Central memory CD8-positive, alpha-beta T cell (primary cell): ENCODE results near the gene P4HTM.
"Not testable (repeated sequence)": the region's sequence is repeated elsewhere in the genome, so short reads cannot be mapped to it uniquely, and the experiment has no call there.

Source experiments
- ATAC-seq: fragments of 150-1000 bp; cut with Tn5 transposase; replicated peaks from 2 replicates; pipeline ENCODE4 v1.10.0; 2022; ENCODE audit warnings: mild to moderate bottlenecking, moderate FRiP score, moderate number of reproducible peaks; ENCODE audit not compliant: poor library complexity, severe bottlenecking; ENCODE audit errors: extremely low read depth
- DNase-seq, 2 donors: peaks; one replicate each; pipeline ENCODE4 v3.0.0; 2021; ENCODE audit warnings: low spot score in 2 of 2
- H3K27ac Mint-ChIP-seq: one replicate; pipeline ENCODE4 v1.8.0; 2022; ENCODE audit warnings: low read depth, mild to moderate bottlenecking, moderate library complexity, mixed read lengths
- H3K27me3 Mint-ChIP-seq: one replicate; pipeline ENCODE4 v1.8.0; 2022; ENCODE audit warnings: mixed read lengths
- H3K36me3 Mint-ChIP-seq: one replicate; pipeline ENCODE4 v1.8.0; 2022; ENCODE audit warnings: mild to moderate bottlenecking, moderate library complexity, mixed read lengths; ENCODE audit not compliant: insufficient read depth
- H3K4me1 Mint-ChIP-seq: one replicate; pipeline ENCODE4 v1.8.0; 2022; ENCODE audit warnings: mixed read lengths
- H3K4me3 Mint-ChIP-seq: one replicate; pipeline ENCODE4 v1.8.0; 2022; ENCODE audit warnings: mild to moderate bottlenecking, moderate library complexity, mixed read lengths
- H3K9me3 Mint-ChIP-seq: one replicate; pipeline ENCODE4 v1.8.0; 2022; ENCODE audit warnings: mixed read lengths

Gene P4HTM

DNA sequence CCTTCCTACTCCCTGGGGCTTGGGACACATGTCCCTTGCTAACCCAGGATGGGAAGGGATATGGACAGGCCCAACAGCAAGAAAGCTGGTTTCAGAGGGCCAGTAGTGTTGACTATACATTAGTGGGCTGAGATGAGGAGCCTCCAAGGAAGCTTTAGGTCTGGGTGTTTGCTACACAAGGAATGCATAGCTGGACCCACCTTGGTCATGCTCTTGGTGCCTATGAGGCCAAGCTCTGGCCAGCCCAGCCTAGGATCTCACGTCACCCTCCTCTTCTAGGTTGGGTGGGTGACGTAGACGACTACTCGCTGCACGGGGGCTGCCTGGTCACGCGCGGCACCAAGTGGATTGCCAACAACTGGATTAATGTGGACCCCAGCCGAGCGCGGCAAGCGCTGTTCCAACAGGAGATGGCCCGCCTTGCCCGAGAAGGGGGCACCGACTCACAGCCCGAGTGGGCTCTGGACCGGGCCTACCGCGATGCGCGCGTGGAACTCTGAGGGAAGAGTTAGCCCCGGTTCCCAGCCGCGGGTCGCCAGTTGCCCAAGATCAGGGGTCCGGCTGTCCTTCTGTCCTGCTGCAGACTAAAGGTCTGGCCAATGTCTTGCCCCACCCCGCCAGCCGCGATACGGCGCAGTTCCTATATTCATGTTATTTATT is 16.5 kb downstream of the P4HTM start:
- Mint-ChIP-seq H3K4me1 (peaks cover 26% of the 10 kb centered on the region), H3K9me3 (no peaks in the 10 kb centered on the region), H3K4me3 (peak overlapping the region; percentile 99), H3K27ac (peak overlapping the region; percentile 97), H3K27me3 (no peaks in the 10 kb centered on the region), H3K36me3 (peaks cover 15% of the 10 kb centered on the region)
- DNase-seq (peak in 1 of 2 donors; percentile 29), ATAC-seq (no peak)

GRCh38 chr3:49007068-49007770 is 17.2 kb downstream of the P4HTM start, which contains the start of gene WDR6:
WDR6 (plus strand) TSS chr3:49007391; CDS start chr3:49007432, 41 bp downstream.
- no peaks in the 10 kb centered on the region for H3K9me3 Mint-ChIP-seq
- DNase-seq (peak; percentile 86 to 95), ATAC-seq (peak; percentile 96)
- H3K27ac Mint-ChIP-seq = peak within 1 kb of the TSS; percentile 97
- no peaks in the 10 kb centered on the region for H3K27me3 Mint-ChIP-seq
- peak within 1 kb of the TSS; percentile 99 for H3K4me3 Mint-ChIP-seq
- H3K4me1 Mint-ChIP-seq = peaks cover 26% of the 10 kb centered on the region
- H3K36me3 Mint-ChIP-seq = peaks cover 19% of the 10 kb centered on the region

DNA sequence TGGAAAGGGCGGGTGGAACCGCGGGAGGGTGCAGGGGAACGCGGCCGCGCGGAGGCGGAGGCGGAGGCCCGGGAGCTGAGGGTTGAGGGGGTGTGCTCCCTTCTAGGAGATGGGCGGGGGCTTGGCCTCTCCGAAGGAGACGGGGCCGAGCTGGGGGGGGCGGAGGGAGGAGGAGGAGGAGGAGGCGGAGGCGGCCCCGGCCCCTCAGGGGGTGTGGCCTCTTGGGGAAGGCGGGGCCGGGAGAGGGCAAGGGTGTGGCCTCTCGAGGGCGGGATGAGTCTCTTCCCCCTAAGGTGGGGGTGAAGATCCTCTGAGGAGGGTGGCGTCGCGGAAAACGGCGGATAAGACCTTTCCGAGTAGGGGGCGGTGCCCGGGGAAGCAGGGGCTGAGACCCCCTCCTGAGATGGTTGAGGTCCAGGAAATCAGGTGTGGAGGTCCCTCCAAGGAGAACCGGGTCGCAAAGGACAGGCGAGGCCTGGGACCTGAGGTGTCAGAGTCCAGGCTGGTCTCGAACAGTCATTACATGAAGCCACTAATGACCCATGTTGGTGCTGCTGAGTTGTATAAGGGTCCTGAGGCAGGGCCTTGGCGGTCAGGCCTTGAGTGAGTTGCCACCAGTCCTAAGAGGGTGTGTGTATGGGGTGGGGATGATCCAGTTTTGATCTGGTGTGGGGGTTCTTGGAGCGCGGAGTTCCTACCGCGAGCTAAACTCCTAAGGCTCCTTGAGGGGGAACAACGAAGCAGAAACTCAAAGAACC is 17.9 kb downstream of the P4HTM start:
- Mint-ChIP-seq H3K4me3 (peak overlapping the region; percentile 99), H3K4me1 (peaks cover 26% of the 10 kb centered on the region), H3K9me3 (no peaks in the 10 kb centered on the region), H3K27ac (peak overlapping the region; percentile 97), H3K36me3 (peaks cover 19% of the 10 kb centered on the region), H3K27me3 (no peaks in the 10 kb centered on the region)
- ATAC-seq (peak; percentile 47), DNase-seq (peak; percentile 68 to 69)

DNA sequence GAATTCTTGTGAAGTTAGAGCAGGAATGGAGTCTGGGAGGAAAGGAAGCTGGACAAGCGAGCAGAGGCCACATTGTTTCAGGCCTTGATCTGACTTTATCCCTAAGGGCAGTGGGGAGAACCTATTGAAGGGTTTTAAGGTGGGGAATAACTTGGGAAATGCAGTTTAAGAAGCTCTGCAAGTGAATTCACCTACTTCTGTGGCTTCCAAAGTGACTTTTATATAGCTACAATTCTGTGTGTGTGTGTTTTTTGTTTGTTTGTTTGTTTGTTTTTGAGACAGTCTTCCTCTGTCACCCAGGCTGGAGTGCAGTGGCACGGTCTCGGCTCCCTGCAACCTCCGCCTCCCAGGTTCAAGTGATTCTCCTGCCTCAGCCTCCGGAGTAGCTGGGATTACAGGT is 18.6 kb downstream of the P4HTM start:
- Mint-ChIP-seq H3K4me1 (peaks cover 30% of the 10 kb centered on the region), H3K27ac (peak overlapping the region; percentile 97), H3K36me3 (peaks cover 21% of the 10 kb centered on the region), H3K4me3 (peak overlapping the region; percentile 99)
- not testable (repeated sequence) for DNase-seq, ATAC-seq, H3K9me3 Mint-ChIP-seq, H3K27me3 Mint-ChIP-seq

DNA sequence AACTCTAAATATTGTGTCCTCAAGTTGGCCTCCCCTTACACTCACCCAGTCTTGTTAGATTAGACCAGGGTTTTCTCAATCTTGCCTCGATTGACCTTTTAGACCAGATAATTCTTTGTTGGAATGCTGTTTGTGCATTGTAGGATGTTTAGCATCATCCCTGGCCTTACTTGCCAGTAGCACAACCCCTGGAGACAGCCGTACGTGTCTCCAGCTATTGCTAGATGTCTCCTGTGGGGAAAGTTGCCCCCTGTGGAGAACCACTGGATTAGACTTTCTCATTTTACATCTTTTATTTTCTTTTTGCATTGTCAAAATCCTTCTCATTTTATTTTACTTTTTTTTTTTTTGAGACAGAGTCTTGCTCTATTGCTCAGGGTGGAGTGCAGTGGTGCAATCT is 19.4 kb downstream of the P4HTM start:
- Mint-ChIP-seq H3K27me3 (no peaks in the 10 kb centered on the region), H3K27ac (no peak overlapping the region), H3K36me3 (peaks cover 21% of the 10 kb centered on the region), H3K9me3 (no peaks in the 10 kb centered on the region), H3K4me3 (no peak overlapping the region), H3K4me1 (peaks cover 33% of the 10 kb centered on the region)
- no peak for DNase-seq
- ATAC-seq = no peak

GRCh38 chr3:49012441-49013017 is 22.5 kb downstream of the P4HTM start:
- H3K4me3 Mint-ChIP-seq = no peak overlapping the region
- peaks cover 30% of the 10 kb centered on the region for H3K4me1 Mint-ChIP-seq
- no peak overlapping the region for H3K27ac Mint-ChIP-seq
- peaks cover 29% of the 10 kb centered on the region for H3K36me3 Mint-ChIP-seq
- H3K27me3 Mint-ChIP-seq = no peaks in the 10 kb centered on the region
- H3K9me3 Mint-ChIP-seq = no peaks in the 10 kb centered on the region
- ATAC-seq = no peak
- DNase-seq = no peak

- Mint-ChIP-seq H3K27me3 (no peaks in the 10 kb centered on the region), H3K27ac (no peak overlapping the region), H3K36me3 (peaks cover 31% of the 10 kb centered on the region), H3K9me3 (no peaks in the 10 kb centered on the region), H3K4me3 (no peak overlapping the region), H3K4me1 (peaks cover 23% of the 10 kb centered on the region)
- no peak for ATAC-seq
- no peak for DNase-seq
Measured at GRCh38 chr3:49013113-49013737, 23.2 kb downstream of the P4HTM start.

GRCh38 chr3:49013738-49014660 is 24.0 kb downstream of the P4HTM start:
- no peaks in the 10 kb centered on the region for H3K9me3 Mint-ChIP-seq
- peaks cover 27% of the 10 kb centered on the region for H3K36me3 Mint-ChIP-seq
- H3K4me1 Mint-ChIP-seq = peaks cover 24% of the 10 kb centered on the region
- DNase-seq = peak in 1 of 2 donors; percentile 28
- no peak for ATAC-seq
- H3K4me3 Mint-ChIP-seq = no peak overlapping the region
- H3K27me3 Mint-ChIP-seq = no peaks in the 10 kb centered on the region
- H3K27ac Mint-ChIP-seq = no peak overlapping the region

DNA sequence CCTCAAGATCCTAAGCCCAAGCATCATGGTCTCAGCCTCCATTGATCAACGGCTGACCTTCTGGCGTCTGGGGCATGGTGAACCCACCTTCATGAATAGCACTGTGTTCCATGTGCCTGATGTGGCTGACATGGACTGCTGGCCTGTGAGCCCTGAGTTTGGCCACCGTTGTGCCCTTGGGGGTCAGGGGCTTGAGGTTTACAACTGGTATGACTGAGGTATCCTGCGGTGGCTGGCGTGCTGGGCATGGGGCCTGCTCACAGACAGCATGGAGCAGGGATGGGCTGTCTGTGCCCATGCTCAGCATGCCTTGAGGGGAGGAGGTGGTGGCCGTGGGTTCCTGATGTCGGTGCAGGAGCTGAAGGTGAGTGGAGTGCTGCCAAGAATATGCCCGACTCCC is 25.0 kb downstream of the P4HTM start:
- Mint-ChIP-seq H3K36me3 (peaks cover 28% of the 10 kb centered on the region), H3K4me1 (peaks cover 19% of the 10 kb centered on the region), H3K27me3 (no peaks in the 10 kb centered on the region), H3K27ac (no peak overlapping the region), H3K9me3 (no peaks in the 10 kb centered on the region), H3K4me3 (no peak overlapping the region)
- DNase-seq (no peak), ATAC-seq (no peak)

DNA sequence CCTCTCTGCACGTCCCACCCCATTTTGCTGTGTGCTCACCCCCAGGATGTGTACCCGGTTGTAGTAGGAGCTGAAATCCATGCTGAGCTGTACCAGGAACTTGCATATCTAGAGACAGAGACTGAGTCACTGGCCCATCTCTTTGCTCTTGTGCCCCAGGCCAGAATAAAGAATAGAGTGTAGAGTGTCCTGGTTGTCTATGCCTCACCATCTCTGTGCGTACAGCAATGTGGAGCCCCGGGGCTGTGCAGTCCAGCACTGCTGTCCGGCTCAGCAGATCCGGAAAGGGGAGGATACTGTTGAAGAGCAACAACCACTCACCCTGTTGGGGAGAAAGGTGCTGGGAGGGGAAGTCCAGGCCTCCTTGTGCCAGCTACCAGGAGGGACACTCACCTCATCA is 25.7 kb downstream of the P4HTM start:
- Mint-ChIP-seq H3K4me1 (peaks cover 25% of the 10 kb centered on the region), H3K4me3 (peak overlapping the region; percentile 34), H3K27me3 (no peaks in the 10 kb centered on the region), H3K27ac (no peak overlapping the region), H3K36me3 (peaks cover 29% of the 10 kb centered on the region), H3K9me3 (no peaks in the 10 kb centered on the region)
- DNase-seq = no peak
- no peak for ATAC-seq

GRCh38 chr3:49016414-49017228 is 26.6 kb downstream of the P4HTM start:
- Mint-ChIP-seq H3K27me3 (no peaks in the 10 kb centered on the region), H3K36me3 (peaks cover 32% of the 10 kb centered on the region), H3K27ac (peak overlapping the region; percentile 69), H3K9me3 (no peaks in the 10 kb centered on the region), H3K4me1 (peaks cover 25% of the 10 kb centered on the region), H3K4me3 (peak overlapping the region; percentile 98)
- no peak for ATAC-seq
- no peak for DNase-seq
